Measurements from ENCODE around the gene PNMA6A. TPM values are rescaled to one million over a fixed set of nuclear protein-coding genes. Genes with fewer than 3 reads are reported as not detected.
"Not testable (repeated sequence)": the region's sequence is repeated elsewhere in the genome, so short reads cannot be mapped to it uniquely, and the experiment has no call there.

PNMA6A gene
- polyA plus RNA-seq, 1 donor (not counting 4 experiments of a cell fraction or from before 2014, with no cell fraction given), result 0.16 TPM

DNA sequence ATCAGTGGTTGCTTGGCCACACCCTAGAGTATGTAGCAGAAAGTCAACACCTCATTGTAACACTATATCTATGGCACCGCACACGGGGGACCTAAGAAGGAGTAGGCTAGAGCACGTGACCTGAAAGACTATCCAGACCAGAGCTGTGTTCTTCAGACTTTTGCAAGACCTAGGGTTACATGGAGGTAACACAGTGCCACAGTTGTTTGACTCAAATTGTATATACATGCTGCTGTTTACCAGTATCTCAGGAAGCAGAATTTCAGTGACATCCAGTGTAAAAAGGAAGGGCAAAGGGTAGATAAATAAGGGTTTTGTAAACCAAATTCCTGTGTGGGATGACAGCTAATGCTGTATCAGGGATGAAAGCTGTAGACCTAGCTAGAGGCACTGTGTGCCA, 30.2 kb downstream of the PNMA6A start:
- TF ChIP-seq, protein P1, sequence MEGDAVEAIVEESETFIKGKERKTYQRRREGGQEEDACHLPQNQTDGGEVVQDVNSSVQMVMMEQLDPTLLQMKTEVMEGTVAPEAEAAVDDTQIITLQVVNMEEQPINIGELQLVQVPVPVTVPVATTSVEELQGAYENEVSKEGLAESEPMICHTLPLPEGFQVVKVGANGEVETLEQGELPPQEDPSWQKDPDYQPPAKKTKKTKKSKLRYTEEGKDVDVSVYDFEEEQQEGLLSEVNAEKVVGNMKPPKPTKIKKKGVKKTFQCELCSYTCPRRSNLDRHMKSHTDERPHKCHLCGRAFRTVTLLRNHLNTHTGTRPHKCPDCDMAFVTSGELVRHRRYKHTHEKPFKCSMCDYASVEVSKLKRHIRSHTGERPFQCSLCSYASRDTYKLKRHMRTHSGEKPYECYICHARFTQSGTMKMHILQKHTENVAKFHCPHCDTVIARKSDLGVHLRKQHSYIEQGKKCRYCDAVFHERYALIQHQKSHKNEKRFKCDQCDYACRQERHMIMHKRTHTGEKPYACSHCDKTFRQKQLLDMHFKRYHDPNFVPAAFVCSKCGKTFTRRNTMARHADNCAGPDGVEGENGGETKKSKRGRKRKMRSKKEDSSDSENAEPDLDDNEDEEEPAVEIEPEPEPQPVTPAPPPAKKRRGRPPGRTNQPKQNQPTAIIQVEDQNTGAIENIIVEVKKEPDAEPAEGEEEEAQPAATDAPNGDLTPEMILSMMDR (optimal IDR thresholded peaks at IDR 0.05 in 1 of 3, IDR thresholded peaks at IDR 0.05 in 1 of 3, conservative IDR thresholded peaks at IDR 0.05 in 1 of 3; ENCODE audit: extremely low read depth in 1 of 3, insufficient read depth in 2 of 3, low read length in 3 of 3), result no peak
- TF ChIP-seq EZH2 (IDR thresholded peaks at IDR 0.05; ENCODE audit: low read length), result no peak
- FAIRE-seq, result no peak
- Histone ChIP-seq H2AFZ (ENCODE audit: control insufficient read depth, low read length) (no peak overlapping the region), H3K9ac (ENCODE audit: control insufficient read depth, extremely low read depth, insufficient read depth, low read length) (no peak overlapping the region), H3K9me1 (ENCODE audit: control insufficient read depth, extremely low read depth, insufficient read depth, low read length) (no peaks in the 10 kb centered on the region), H3K79me2 (ENCODE audit: control insufficient read depth, insufficient read depth, low read length) (no peaks in the 10 kb centered on the region), H3K9me3 (ENCODE audit: control insufficient read depth, low read depth, low read length) (peaks cover 2% of the 10 kb centered on the region), H3K4me2 (ENCODE audit: control insufficient read depth, extremely low read depth, insufficient read depth, low read depth, low read length) (no peak overlapping the region), H3K27me3 (ENCODE audit: control insufficient read depth, extremely low read depth, insufficient read depth, low read length) (no peaks in the 10 kb centered on the region), H4K20me1 (ENCODE audit: control insufficient read depth, extremely low read depth, insufficient read depth, low read length) (no peaks in the 10 kb centered on the region), H3K36me3 (ENCODE audit: control insufficient read depth in 2 of 2, extremely low read depth in 1 of 2, insufficient read depth in 2 of 2, low read length in 2 of 2) (no peaks in the 10 kb centered on the region), H3K4me1 (ENCODE audit: control insufficient read depth, extremely low read depth, insufficient read depth, low read length) (no peaks in the 10 kb centered on the region), H3K4me3 (ENCODE audit: control insufficient read depth in 2 of 3, extremely low read depth in 1 of 3, insufficient read depth in 2 of 3, low read depth in 1 of 3, low read length in 3 of 3) (no peak overlapping the region), H3K27ac (ENCODE audit: control insufficient read depth, insufficient read depth, low read length) (no peak overlapping the region)
- DNase-seq (ENCODE audit: low read depth, low spot score), result no peak
- dilution Hi-C loops (cut with MboI; ENCODE audit: extremely low pct_ligation_motif_present, low sequenced_read_pairs), result no loop called here

- dilution Hi-C loops (cut with MboI; ENCODE audit: extremely low pct_ligation_motif_present, low sequenced_read_pairs); FAIRE-seq: not testable (repeated sequence)
Observed at GRCh38 chrX:153104959-153105358, 32.7 kb downstream of the PNMA6A start.

GRCh38 chrX:153106092-153106801, 34.0 kb downstream of the PNMA6A start:
- DNase-seq (ENCODE audit: low read depth, low spot score); H4K20me1 ChIP-seq (ENCODE audit: control insufficient read depth, extremely low read depth, insufficient read depth, low read length); H2AFZ ChIP-seq (ENCODE audit: control insufficient read depth, low read length); dilution Hi-C loops (cut with MboI; ENCODE audit: extremely low pct_ligation_motif_present, low sequenced_read_pairs); H3K9me1 ChIP-seq (ENCODE audit: control insufficient read depth, extremely low read depth, insufficient read depth, low read length); H3K36me3 ChIP-seq (ENCODE audit: control insufficient read depth in 2 of 2, extremely low read depth in 1 of 2, insufficient read depth in 2 of 2, low read length in 2 of 2); H3K9ac ChIP-seq (ENCODE audit: control insufficient read depth, extremely low read depth, insufficient read depth, low read length); H3K79me2 ChIP-seq (ENCODE audit: control insufficient read depth, insufficient read depth, low read length); H3K4me2 ChIP-seq (ENCODE audit: control insufficient read depth, extremely low read depth, insufficient read depth, low read depth, low read length); H3K27me3 ChIP-seq (ENCODE audit: control insufficient read depth, extremely low read depth, insufficient read depth, low read length); H3K9me3 ChIP-seq (ENCODE audit: control insufficient read depth, low read depth, low read length); H3K4me1 ChIP-seq (ENCODE audit: control insufficient read depth, extremely low read depth, insufficient read depth, low read length); H3K4me3 ChIP-seq (ENCODE audit: control insufficient read depth in 2 of 3, extremely low read depth in 1 of 3, insufficient read depth in 2 of 3, low read depth in 1 of 3, low read length in 3 of 3); H3K27ac ChIP-seq (ENCODE audit: control insufficient read depth, insufficient read depth, low read length): not testable (repeated sequence)
- peak; percentile 5 for FAIRE-seq

More at GRCh38 chrX:153104959-153105358, 32.7 kb downstream of the PNMA6A start:
- not testable (repeated sequence) for H3K27me3 ChIP-seq (ENCODE audit: control insufficient read depth, extremely low read depth, insufficient read depth, low read length); H3K4me2 ChIP-seq (ENCODE audit: control insufficient read depth, extremely low read depth, insufficient read depth, low read depth, low read length); DNase-seq (ENCODE audit: low read depth, low spot score); H3K27ac ChIP-seq (ENCODE audit: control insufficient read depth, insufficient read depth, low read length); H3K9me1 ChIP-seq (ENCODE audit: control insufficient read depth, extremely low read depth, insufficient read depth, low read length); H3K9ac ChIP-seq (ENCODE audit: control insufficient read depth, extremely low read depth, insufficient read depth, low read length); H3K4me3 ChIP-seq (ENCODE audit: control insufficient read depth in 2 of 3, extremely low read depth in 1 of 3, insufficient read depth in 2 of 3, low read depth in 1 of 3, low read length in 3 of 3); H2AFZ ChIP-seq (ENCODE audit: control insufficient read depth, low read length); H3K4me1 ChIP-seq (ENCODE audit: control insufficient read depth, extremely low read depth, insufficient read depth, low read length); H3K9me3 ChIP-seq (ENCODE audit: control insufficient read depth, low read depth, low read length); H3K36me3 ChIP-seq (ENCODE audit: control insufficient read depth in 2 of 2, extremely low read depth in 1 of 2, insufficient read depth in 2 of 2, low read length in 2 of 2); H4K20me1 ChIP-seq (ENCODE audit: control insufficient read depth, extremely low read depth, insufficient read depth, low read length); H3K79me2 ChIP-seq (ENCODE audit: control insufficient read depth, insufficient read depth, low read length)

- dilution Hi-C loops (cut with MboI; ENCODE audit: extremely low pct_ligation_motif_present, low sequenced_read_pairs); H3K27me3 ChIP-seq (ENCODE audit: control insufficient read depth, extremely low read depth, insufficient read depth, low read length); H4K20me1 ChIP-seq (ENCODE audit: control insufficient read depth, extremely low read depth, insufficient read depth, low read length); H3K36me3 ChIP-seq (ENCODE audit: control insufficient read depth in 2 of 2, extremely low read depth in 1 of 2, insufficient read depth in 2 of 2, low read length in 2 of 2); H2AFZ ChIP-seq (ENCODE audit: control insufficient read depth, low read length); FAIRE-seq; H3K4me3 ChIP-seq (ENCODE audit: control insufficient read depth in 2 of 3, extremely low read depth in 1 of 3, insufficient read depth in 2 of 3, low read depth in 1 of 3, low read length in 3 of 3); H3K9me1 ChIP-seq (ENCODE audit: control insufficient read depth, extremely low read depth, insufficient read depth, low read length); DNase-seq (ENCODE audit: low read depth, low spot score); H3K4me1 ChIP-seq (ENCODE audit: control insufficient read depth, extremely low read depth, insufficient read depth, low read length); H3K4me2 ChIP-seq (ENCODE audit: control insufficient read depth, extremely low read depth, insufficient read depth, low read depth, low read length); H3K79me2 ChIP-seq (ENCODE audit: control insufficient read depth, insufficient read depth, low read length); H3K9me3 ChIP-seq (ENCODE audit: control insufficient read depth, low read depth, low read length); H3K27ac ChIP-seq (ENCODE audit: control insufficient read depth, insufficient read depth, low read length); H3K9ac ChIP-seq (ENCODE audit: control insufficient read depth, extremely low read depth, insufficient read depth, low read length): not testable (repeated sequence)
Observed at GRCh38 chrX:153110735-153111134, 38.5 kb downstream of the PNMA6A start.

Measured in keratinocyte (primary cell).